ENCODE results near the gene ZDHHC1.

DNA sequence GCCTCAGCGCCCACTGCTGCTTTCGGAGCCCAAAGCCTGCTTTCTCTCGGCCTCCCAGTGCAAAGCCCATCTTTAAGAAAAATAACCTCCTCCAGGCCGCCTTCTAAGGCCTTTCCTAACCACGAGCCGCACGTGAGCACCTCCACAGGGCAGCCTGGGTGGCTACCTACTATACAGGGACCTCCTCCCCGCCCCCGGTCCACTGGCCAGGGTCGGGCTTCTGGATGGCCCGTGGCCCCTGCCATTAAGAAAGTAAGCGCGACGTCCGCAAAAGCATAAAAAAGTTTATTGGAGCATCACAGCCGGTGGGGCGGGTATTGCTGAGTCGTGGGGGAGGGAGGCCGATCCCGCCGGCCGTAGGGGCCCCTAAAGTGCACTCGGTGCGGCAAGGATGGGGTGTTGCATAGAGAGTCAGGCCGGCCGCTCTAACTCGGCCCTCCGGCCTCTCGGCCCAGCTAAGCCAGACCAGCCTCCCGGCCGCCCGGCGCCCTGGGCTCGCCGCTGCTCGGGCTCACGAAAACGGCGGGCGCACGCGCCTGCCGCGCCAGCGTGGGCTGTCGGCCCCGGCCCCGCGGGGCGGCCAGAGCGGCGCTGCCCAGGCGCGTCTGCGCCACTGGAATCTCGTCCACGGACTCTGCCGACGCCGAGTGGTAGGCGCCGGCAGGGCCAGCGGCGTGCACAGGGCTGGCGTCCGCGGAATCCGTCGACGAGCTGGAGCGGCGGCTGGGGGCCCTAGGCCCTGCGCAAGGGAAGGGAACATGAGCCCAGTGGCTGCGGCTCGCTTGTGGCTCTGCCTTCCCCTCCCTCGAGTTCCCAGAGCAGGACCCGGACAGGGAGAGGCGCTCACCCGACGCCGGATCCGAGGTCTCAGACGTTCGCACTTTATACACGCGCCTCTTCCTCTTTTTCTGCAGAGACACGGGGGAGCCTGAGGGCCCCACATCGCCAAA is 21.8 kb downstream of the ZDHHC1 start:
- no peak for TF ChIP-seq POLR2A (IDR thresholded peaks at IDR 0.05)
- TF ChIP-seq, protein P1, sequence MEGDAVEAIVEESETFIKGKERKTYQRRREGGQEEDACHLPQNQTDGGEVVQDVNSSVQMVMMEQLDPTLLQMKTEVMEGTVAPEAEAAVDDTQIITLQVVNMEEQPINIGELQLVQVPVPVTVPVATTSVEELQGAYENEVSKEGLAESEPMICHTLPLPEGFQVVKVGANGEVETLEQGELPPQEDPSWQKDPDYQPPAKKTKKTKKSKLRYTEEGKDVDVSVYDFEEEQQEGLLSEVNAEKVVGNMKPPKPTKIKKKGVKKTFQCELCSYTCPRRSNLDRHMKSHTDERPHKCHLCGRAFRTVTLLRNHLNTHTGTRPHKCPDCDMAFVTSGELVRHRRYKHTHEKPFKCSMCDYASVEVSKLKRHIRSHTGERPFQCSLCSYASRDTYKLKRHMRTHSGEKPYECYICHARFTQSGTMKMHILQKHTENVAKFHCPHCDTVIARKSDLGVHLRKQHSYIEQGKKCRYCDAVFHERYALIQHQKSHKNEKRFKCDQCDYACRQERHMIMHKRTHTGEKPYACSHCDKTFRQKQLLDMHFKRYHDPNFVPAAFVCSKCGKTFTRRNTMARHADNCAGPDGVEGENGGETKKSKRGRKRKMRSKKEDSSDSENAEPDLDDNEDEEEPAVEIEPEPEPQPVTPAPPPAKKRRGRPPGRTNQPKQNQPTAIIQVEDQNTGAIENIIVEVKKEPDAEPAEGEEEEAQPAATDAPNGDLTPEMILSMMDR (IDR thresholded peaks at IDR 0.05), result no peak

All from testis (tissue), 2 donors.